ENCODE measurements around the gene RAB8B. TPM values are rescaled to one million over a fixed set of nuclear protein-coding genes. Genes with fewer than 3 reads are reported as not detected.

Gene RAB8B
- total RNA-seq, 3 donors from 2014 or later: 31.3 to 46.2 (median 36.7) TPM

- no peaks in the 10 kb centered on the region for H3K27me3 ChIP-seq
- no peak overlapping the region for H3K27ac ChIP-seq
- H3K36me3 ChIP-seq: no peaks in the 10 kb centered on the region
- H3K4me3 ChIP-seq: no peak overlapping the region
- TF ChIP-seq POLR2AphosphoS5 (IDR thresholded peaks at IDR 0.05): no peak
- no peak for TF ChIP-seq POLR2A (IDR thresholded peaks at IDR 0.05)
- no peak for TF ChIP-seq CTCF (IDR thresholded peaks at IDR 0.05)
- intact Hi-C loops (cut with DNase I; ENCODE audit: low total_unique reads): no loop called here
- no peak for DNase-seq (ENCODE audit: low spot score in 2 of 2)
- no peaks in the 10 kb centered on the region for H3K9me3 ChIP-seq
- H3K4me1 ChIP-seq: peaks cover 5 to 8% of the 10 kb centered on the region in 2 donors
Observed at GRCh38 chr15:63241316-63241715, 51.9 kb downstream of the RAB8B start.

- Histone ChIP-seq H3K27me3 (no peaks in the 10 kb centered on the region), H3K4me3 (no peak overlapping the region)
Observed at GRCh38 chr15:63243101-63243500, 53.7 kb downstream of the RAB8B start.

GRCh38 chr15:63243776-63244175, 54.4 kb downstream of the RAB8B start:
- Histone ChIP-seq H3K27me3 (no peaks in the 10 kb centered on the region), H3K4me3 (no peak overlapping the region), H3K9me3 (no peaks in the 10 kb centered on the region), H3K4me1 (peaks cover 4 to 5% of the 10 kb centered on the region in 2 donors), H3K36me3 (no peaks in the 10 kb centered on the region), H3K27ac (peak overlapping the region in 1 of 2 donors; percentile 23)
- TF ChIP-seq POLR2A (IDR thresholded peaks at IDR 0.05): no peak
- no peak for TF ChIP-seq CTCF (IDR thresholded peaks at IDR 0.05)
- TF ChIP-seq POLR2AphosphoS5 (IDR thresholded peaks at IDR 0.05): no peak
- intact Hi-C loops (cut with DNase I; ENCODE audit: low total_unique reads): no loop called here
- DNase-seq (ENCODE audit: low spot score in 2 of 2): no peak

More at GRCh38 chr15:63243101-63243500, 53.7 kb downstream of the RAB8B start:
- H3K27ac ChIP-seq: peak overlapping the region in 1 of 2 donors; percentile 4
- H3K9me3 ChIP-seq: no peaks in the 10 kb centered on the region
- peaks cover 5 to 8% of the 10 kb centered on the region in 2 donors for H3K4me1 ChIP-seq
- no peaks in the 10 kb centered on the region for H3K36me3 ChIP-seq
- TF ChIP-seq POLR2A (IDR thresholded peaks at IDR 0.05) (no peak), CTCF (IDR thresholded peaks at IDR 0.05) (no peak), POLR2AphosphoS5 (IDR thresholded peaks at IDR 0.05) (no peak)
- DNase-seq (ENCODE audit: low spot score in 2 of 2): no peak
- intact Hi-C loops (cut with DNase I; ENCODE audit: low total_unique reads): no loop called here

GRCh38 chr15:63244399-63244798, 55.0 kb downstream of the RAB8B start:
- Histone ChIP-seq H3K27me3 (no peaks in the 10 kb centered on the region), H3K27ac (peak overlapping the region; percentile 22 to 64), H3K4me3 (no peak overlapping the region), H3K9me3 (no peaks in the 10 kb centered on the region), H3K4me1 (peaks cover 0 to 5% of the 10 kb centered on the region in 2 donors), H3K36me3 (no peaks in the 10 kb centered on the region)
- TF ChIP-seq POLR2A (IDR thresholded peaks at IDR 0.05): no peak
- DNase-seq (ENCODE audit: low spot score in 2 of 2): no peak
- intact Hi-C loops (cut with DNase I; ENCODE audit: low total_unique reads): no loop called here

GRCh38 chr15:63244976-63245645, 55.7 kb downstream of the RAB8B start:
- no peaks in the 10 kb centered on the region for H3K9me3 ChIP-seq
- no peaks in the 10 kb centered on the region for H3K27me3 ChIP-seq
- H3K36me3 ChIP-seq: no peaks in the 10 kb centered on the region
- no peak for DNase-seq (ENCODE audit: low spot score in 2 of 2)
- no peak overlapping the region for H3K4me3 ChIP-seq
- TF ChIP-seq POLR2A (IDR thresholded peaks at IDR 0.05): no peak
- TF ChIP-seq POLR2AphosphoS5 (IDR thresholded peaks at IDR 0.05): no peak
- no peak for TF ChIP-seq CTCF (IDR thresholded peaks at IDR 0.05)
- peak overlapping the region; percentile 22 to 64 for H3K27ac ChIP-seq
- H3K4me1 ChIP-seq: peaks cover 0 to 5% of the 10 kb centered on the region in 2 donors
- intact Hi-C loops (cut with DNase I; ENCODE audit: low total_unique reads): no loop called here

Data from breast epithelium (tissue), 4 donors.